HG03378 (cell line): ENCODE results near the gene SENP8.
"Not testable (repeated sequence)": the region's sequence is repeated elsewhere in the genome, so short reads cannot be mapped to it uniquely, and the experiment has no call there.

ENCODE experiments used
- ATAC-seq: cut with Tn5 transposase; IDR thresholded peaks from one replicate; pipeline ENCODE4 v1.9.1; 2021; ENCODE audit warnings: mild to moderate bottlenecking, moderate library complexity; ENCODE audit not compliant: unreplicated experiment

The SENP8 gene

DNA sequence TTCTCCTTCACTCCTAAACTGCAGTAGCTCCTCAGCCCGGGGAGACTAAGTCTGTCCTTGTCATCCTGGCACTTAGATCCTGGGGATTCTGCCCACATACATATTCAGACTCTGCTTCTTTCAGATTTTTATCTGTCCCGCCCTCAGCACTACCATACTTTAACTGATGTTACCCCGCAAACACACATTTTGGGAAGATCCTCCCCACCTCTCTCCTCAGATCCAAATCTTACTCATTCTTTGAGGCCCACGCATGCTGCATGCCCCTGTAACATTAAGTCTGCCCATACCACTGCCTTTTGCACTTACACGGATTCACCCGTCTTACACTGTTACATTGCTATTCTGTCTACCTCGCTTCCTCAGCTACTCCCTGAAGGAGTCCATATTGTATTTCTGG is 36.1 kb downstream of the SENP8 start:
- ATAC-seq = no peak

DNA sequence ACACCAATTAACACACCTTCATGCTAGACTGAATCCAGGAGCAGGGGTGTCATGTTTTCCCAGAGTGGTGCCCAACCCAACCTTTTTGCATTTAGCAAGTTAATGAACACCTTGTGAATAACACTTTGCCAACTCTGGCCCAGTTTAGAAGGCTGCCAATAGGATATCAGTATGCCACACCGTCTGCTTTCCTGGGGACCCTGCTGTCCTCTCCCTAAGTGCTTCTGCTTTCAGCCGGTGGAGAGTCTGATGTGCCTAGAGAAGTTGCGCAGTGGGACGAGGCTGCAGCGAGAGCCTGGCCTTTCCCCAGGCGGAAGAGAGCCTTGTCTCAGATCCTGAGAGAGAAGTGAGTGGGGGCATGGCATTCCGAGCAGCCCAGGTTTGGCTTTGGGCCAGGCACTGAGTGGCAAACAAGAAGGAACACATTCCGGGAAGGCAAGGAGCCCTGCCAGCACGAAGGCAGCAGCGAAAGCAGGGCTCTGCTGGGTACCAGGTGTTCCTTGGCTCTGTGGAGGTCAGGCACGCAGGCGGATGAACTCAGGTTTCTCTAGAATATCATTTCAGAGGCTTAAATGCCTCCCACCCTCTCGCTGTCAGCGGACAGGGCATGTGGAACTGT is 36.9 kb downstream of the SENP8 start:
- ATAC-seq = no peak

DNA sequence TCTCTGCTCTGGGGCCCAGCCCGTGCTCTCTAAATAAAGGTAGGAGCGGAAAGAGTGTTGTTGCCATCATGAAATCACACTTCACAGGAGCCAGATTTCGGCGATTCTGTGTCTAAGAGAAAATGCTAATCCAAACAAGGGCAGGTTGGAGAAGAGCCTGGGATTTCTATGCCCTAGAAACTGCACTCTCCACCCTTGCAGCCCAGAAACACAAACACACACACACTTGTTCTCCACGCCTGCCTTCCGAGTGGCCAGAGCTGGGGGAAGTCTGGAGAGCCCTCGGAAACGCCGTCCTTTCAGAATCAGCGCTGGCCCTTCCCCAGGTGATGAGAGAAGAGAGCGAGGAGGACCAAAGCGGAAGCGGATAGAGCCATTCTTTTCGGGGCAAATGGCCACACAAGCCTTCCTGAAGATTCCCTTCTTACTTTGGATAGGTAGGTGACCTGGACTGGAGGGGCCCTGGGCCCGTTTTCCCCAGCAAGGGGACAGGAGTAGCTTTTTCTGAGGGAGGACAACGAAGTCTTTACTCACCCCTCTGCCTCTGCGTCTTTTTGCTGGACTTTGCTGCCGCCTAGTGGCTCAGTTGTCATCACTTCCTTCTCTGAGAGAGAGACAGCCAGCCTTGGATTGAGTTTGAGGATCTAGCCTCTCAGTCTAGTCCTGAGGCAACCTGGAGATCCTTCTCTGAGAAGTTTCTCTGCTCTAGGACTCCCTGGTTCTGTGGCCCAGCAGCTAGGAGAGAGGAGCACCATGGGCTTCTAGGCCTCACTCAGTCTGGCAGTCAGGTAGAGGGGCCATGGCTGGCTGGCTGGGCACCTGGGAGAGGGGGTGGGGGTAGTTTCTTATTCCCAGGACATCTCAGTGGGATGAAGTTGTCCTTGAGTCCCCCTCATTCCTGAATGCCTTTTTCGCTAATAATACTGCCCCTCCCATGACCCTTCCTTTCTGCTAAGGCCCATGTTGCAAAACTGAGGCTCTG is 37.7 kb downstream of the SENP8 start:
- ATAC-seq = peak; percentile 64

DNA sequence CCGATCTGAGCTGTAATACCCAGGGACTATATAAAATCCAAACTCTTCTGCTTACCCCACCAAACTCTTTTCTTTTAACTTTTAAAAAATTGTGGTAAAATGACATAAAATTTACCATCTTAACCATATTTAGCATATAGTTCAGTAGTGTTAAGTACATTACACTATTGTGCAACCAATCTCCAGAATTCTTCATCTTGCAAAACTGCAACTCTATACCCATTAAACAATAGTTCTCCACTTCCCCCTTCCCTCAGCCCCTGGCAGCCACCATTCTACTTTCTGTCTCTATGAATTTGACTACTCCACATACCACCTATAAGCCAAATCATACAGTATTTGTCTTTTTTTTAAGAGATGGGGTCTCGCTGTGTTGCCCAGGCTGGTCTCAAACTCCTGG is 38.7 kb downstream of the SENP8 start:
- ATAC-seq = no peak

DNA sequence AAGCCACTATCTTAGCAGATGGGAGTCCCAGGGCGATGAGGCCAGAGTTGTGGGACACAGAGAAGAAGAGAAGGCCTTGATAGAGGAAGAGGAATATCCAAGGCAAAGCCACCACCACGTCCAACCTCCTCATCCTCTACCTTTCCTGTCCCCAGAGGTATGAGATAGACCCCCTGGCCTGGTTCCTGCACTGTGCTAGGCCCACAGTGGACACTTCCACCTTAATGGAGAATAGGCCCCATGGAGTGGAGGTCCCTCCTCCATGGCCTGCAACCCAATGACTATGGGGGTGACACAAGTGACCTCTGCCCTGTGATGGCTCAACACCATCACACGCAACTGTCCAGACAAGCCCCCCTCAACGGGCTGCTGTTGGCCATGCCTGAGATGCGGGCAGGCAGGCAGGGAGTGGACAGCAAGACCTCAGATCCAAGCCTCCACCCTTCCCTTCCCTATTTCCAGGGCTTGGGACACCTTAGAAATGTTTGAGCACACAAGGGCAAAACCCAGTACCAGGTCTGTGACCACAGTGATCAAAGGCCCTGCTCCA is 42.6 kb downstream of the SENP8 start:
- no peak for ATAC-seq

DNA sequence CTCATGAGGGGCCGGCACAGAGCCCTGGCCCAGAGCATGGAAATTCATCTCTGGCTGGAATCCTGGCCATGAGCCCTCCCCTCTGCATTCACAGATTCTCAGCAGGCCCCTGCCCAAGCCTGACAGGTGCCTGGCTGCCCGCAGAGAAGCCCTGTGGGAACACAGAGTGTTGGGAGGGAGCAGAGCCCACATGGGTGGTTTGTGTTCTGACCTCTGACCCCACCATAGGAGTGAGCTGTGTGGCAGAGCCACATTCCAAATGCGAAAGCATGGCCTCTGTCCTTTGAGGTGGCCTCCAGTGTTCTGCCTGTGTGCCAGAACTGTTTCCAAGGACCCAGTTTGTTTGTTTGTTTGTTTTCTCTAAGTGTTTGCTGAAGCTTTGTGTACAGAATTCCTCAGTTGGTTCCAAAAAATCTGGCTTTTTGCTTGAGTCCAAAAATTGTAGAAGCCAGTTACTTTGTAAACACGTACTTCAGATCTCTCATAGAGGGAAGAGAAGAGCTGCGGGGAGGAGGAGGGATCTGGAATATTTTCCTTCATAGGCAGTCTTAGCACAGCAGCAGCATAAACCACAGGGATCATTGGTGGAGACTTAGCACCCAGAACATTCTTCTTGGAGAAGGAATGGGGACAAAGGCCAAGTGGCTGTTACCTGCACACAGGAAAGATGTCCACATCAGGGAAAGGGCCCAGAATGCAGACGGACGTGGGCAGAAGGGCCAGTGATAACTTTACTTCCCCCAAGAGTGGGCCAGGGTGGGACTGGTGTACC is 43.3 kb downstream of the SENP8 start:
- no peak for ATAC-seq

DNA sequence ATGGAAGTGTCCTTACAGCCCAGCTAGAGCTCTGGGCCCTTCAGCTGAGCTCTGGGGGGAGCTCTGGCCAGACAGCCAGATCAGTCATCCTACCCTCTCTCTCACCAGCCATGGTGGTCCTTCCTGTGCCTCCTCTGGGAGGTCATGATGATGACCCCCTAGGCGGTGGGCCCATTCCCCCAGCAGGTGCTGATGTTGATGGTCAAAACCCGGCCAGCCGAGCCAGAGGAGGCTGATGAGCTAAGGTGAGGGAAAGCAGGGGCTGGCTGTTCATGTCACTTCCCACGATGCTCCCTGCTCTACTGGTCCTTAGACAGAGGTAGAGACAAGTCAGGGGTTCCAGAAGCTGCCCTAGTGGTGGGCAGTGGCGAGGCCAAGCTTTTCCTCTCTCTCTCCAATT is 44.4 kb downstream of the SENP8 start:
- no peak for ATAC-seq

DNA sequence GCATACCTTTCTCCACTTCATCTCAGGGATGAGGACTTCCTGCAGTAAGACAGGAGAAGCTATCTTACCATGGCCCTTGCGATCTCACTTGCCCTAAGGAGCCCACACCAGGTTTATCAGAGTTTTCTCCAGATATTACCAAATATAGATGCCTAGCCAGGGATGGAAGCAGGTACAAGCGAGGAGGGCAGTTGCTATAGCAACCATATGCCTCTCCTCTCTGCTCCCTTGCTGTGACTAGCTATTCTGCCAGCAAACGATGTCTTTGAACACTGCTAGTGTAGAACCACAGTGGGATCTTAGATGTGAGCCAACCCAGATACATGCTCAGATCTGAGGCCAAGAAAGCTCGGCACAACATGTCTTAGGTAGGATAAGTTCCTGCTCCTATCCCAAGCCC is 45.5 kb downstream of the SENP8 start:
- ATAC-seq = no peak

DNA sequence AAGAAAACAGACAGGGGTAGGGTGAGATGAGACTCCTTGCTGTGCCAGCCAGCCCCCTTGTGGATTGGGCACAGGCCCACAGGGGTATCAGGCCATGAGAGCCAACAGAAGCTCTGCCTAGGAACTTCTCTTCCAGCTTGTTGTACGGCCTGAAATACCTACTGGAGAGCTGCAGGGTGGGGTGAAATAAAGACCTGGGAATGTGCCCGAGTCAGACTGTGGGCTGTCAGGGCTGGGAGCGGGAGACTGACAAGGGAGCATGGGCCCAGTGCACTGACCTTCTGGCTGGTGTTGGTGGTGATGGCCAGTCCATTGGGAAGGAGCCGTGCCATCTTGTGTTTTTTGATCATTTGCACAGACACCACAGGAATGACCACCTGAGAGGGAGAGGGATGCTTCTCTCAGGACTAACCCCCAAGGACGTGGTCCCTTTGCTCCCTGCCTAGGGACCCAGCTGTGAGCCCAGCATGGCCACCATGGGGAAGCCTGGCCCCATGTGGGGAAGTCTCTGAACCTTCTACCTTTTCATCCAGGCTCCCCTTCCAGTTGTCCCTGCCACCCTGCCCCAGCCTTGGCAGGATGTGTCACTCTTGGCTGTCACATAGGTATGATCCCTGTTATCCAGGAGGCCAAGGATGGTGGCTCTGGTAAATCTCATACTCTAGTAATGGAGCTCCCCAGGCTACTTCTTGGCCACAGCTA is 48.7 kb downstream of the SENP8 start:
- ATAC-seq = no peak

DNA sequence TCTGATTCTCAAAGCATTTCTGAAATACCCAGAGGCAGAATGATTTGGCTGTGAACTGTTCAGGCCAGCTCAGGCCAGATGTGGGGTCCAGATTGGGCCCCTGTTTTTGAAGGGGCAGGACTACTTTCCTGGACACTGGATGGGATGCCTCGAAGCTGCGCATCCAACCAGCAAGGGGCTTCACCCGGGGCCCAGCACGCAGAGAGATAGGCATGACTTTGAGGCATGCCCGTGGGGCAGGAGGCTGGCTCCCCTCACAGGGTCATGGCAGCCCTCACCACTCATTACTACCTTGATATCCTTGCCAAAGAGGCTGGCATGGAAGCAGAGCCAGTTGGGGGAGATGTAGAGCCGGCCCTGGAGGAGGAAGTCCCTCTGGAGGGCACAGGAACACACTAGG is 49.2 kb downstream of the SENP8 start:
- ATAC-seq = no peak

DNA sequence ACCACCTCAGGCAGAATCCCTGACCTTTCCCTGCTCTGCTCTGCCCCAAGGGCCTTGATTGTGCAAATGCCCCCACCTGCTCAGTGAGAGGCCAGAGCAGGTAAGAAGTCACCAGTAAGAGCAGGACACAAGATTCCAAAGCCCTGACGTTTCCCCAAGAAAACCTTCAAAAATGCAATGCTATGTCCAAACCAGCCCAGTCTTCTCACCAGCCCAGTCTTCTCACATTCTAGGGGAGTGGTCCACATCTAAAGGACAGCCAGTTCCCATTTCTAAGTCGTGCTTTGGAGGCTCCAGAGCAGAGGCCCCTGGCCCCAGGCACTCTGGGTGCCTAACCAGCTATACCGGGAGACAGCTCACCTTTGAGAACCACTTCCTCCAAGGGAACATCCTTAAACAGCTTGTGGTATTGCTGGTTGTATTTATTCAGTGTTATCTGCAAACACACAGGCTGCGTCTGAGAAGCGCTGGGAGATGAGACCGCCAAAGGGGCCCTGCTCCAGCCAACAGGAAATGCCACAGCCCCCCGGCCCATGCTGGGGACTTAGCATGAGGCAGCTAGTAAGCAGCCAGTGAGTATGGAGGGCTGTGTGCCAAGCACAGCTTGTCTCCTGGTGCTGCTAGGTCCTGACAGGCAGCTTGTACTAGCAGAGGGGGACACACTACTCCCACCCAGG is 50.1 kb downstream of the SENP8 start:
- ATAC-seq = no peak

DNA sequence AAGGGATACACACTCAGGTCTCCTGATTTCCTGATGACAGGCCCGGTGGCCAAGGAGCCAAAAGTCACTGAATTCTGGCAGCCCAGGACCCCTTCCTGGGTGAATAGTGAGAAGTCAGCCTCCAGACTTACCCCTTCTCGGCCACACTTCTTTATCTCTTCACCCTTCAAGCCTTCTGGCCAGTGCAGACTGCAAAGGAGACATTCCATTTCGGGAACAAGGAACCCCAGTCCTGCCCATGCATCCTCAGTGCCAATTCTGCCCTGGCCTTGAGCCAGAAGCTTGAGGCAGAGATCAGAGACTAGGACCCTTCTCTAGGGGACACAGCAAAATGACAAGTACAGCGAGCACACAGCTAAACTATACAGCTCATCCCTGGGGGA is 50.6 kb downstream of the SENP8 start:
- no peak for ATAC-seq

DNA sequence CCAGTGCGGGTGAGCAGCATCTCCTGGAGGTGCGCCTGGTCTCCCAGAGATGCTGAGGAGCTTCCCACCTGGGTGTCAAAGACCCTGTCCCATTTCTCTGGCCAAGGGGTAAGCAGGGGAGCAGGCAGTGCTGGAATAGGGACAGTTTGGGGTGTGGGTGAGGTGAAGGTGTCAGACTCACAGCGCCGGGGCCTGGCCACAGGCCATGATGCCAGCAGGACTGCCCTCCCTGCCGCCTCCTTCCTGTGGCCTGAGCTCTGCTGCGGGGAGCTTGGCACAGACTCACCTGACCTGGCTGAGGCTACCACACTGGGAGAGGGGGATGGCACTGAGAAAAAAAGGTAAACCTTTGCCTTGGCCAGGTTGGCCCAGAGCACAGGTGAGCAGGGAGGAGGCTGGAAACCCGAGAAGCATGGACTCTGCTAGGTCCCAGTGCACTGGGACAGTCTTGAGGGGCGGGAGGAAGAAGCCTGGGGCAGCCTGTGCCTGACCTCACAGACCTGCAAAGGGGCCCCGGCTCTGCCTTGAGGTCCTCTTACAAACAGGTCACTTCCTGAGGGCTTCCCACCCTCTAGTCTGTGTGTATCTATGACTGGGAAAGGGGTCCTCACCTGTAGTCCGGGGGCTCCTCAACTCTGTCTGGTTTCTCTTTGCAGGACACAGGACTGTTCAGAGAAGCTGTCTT is 51.2 kb downstream of the SENP8 start:
- ATAC-seq = no peak

DNA sequence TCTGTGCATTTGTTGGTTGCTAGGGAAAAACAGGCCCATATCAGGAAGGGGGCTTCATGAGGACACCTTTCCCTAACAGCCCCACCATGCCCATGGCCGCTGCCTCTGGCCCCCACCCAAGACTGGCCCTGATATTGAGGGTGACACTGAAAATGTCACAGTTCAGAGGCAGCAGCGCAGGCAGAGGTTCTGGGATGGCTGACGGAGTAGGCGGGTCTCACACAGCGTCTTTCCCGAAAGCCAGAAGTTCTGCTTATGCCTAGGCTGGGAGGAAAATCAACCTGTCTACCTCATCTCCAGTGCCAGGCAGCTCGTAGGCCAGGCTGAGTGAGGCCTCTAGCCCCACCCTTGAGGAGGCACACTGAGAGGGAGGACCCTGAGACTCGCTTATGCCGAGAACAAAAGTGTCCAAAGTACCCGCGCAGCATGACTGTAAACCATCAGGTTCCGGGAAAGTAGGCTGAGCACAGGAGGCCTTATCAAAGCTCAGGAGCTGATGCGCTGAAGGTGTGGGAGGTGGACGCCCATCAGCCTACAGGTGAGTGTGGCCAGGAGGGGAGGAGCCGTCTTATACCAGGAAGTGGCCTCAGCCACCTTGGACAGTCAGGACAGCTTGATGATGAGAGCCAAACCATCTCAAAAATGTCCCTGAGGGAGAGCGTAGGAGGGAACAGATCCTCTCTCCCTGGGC is 51.9 kb downstream of the SENP8 start:
- ATAC-seq = no peak

DNA sequence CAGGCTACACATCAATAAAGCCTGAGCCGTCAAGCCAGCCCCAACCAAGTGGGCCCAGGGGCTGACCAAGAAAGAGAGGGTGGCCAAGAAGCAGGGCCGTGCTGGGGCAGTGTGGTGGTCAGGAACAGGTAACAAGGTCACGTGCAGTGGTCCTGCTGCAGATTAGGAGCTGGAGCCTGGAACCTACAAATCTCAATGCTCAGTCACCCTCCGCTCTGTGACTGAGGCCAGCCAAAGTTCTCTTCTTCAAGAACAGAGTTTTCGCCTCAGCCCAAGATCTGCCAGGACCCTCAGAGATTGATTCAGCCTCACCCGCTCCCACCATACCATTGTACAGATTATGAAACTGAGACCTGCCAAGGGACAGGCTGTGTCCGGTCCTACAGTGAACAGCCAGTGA is 52.5 kb downstream of the SENP8 start:
- no peak for ATAC-seq

DNA sequence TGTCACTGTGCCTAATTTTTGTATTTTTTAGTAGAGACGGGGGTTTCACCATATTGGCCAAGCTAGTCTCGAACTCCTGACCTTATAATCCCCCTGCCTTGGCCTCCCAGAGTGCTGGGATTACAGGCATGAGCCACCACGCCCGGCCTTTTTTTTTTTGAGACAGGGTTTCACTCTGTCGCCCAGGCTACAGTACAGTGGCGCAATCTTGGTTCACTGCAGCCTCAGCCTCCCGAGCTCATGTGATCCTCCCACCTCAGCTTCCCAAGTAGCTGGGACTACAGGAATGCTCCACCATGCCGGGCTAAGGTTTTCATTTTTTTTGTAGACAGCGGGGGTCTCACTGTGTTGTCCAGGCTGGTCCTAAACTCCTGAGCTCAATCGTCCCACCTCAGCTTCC is 53.8 kb downstream of the SENP8 start:
- ATAC-seq = not testable (repeated sequence)

DNA sequence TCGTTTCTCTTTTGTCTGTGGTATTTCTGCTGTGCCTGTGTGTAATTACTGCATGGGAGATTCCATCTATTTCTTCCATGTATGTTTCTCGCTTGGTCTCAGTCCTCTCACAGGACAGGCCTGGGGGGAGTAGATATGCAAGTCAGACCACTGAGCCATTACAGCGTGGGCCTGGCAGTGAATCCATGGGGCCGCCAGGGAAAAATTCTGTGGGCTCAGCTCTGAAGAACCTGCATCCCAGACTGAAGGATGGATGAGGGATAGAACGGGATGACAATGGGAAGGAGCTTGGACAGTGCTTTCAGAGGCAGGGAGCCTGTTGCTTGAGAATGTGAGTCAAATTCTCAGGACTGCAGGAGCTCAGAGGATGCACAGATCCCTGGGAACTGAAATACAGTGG is 54.6 kb downstream of the SENP8 start:
- ATAC-seq = no peak

DNA sequence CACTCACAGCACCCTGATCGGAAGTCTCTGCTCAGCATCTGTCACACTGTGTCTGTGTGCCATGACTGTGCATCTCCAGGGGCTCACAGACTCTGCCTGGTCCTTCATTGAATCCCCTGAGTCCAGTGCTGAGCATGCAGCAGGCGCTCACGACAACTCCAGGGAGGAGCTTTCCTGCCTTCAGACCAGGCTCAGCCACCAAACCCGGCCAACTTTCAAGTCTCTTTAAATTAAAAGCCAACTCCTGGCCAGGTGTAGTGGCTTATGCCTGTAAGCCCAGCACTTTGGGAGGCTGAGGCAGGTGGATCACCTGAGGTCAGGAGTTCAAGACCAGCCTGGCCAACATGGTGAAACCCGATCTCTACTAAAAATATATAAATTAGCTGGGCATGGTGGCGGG is 55.2 kb downstream of the SENP8 start:
- ATAC-seq = no peak
